Bladder microvascular endothelial cell (primary cell): ENCODE results near the gene TNPO1. TPM values are rescaled to one million over a fixed set of nuclear protein-coding genes. Genes with fewer than 3 reads are reported as not detected.

Experiments used
- total RNA-seq: library from RNA; depleted of rRNA; stranded (reverse); fragments of >200 nt; gene quantifications from 2 replicates; pipeline ENCODE4 v1.2.3, GENCODE V29; 2014

The TNPO1 gene
- total RNA-seq: 296 and 782 TPM in 2 replicates

DNA sequence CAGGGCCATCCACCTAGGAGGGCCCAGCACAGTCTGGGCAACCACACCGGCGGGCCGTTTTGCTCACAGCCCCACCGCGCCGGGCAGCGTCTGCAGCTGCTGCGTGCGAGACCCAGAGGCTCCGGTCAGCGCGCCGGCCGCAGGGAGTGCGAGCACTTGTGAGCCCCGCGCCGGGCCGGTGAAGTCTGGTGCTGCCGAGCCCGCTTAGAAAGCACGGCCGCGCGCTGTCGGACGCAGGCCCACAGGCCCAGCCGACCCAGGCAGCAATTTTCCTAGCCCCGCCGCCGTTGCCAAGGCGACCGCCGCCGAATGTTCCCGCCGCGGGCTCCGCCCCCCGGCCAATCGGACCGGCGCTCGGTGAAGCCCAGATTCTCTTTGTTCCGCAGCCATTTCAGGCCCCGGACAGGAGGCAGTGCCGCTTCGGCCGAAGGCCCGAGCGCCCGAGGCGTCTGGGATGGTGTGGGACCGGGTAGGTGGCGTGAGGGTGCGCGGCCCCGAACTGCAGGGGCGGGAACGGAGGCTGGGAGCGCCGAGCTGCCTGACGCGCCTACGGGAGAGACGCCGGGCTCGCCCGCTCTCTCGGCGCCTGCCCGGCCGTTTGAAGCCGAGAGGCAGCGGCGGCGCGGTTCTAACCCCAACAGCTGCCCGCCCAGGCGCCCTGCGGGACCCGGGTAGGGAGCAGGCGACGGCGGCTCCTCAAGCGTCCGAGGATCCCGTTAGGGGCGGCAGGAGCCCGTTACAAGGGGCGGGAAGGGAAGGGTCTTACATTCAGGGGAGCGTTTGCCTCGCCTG, at the start of gene TNPO1:
TSS of gene TNPO1 (plus strand) at position 378 of the 792 bp plus-strand sequence. CDS start at position 455, 77 bp downstream.

DNA sequence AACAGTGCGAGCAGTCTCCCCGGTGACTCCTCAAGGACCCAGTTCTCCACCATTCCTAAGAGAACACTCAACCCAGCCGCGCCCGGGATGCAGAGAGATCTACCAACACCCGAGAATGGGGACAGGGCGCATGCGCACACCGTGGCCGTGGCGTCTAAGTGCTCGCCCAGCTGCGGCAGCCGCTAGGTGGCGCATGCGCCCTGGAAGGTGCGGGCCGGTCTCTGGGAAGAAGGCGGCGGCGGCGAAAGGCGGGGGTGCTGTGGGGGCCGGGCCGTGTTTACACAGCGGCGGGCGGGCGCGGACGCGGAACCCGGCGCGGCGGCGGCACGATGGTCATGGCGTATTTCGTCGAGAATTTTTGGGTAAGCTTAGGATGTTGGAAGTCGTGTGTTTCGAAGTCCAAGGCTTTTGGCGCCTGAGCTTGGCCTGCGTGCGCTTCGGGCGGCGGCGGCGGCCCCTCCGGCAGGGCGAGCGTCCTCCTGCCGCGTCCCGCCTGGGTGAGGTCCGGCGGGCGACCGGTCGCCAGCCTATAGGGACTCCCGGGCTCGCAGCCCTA, 139.4 kb downstream of the TNPO1 start, which contains the start of gene FCHO2:
TSS of gene FCHO2 (plus strand) at position 274 of the 556 bp plus-strand sequence. CDS start at position 330, 56 bp downstream.

Other genes starting within 250 kb of the TNPO1 start
- gene FCHO2, start 139.4 kb downstream of the TNPO1 start, total RNA-seq: 24.0 and 24.5 TPM in 2 replicates